Activated T-cell treated with anti-CD3 and anti-CD28 coated beads, Interleukin-2, amount 50 U/mL, for 4 hours (primary cell): ENCODE data around the gene SNN. TPM values are rescaled to one million over a fixed set of nuclear protein-coding genes. Genes with fewer than 3 reads are reported as not detected.

Experiments used
- ATAC-seq, 2 donors: fragments of 200-7000 bp; cut with Tn5 transposase; one replicate each; pipeline ENCODE4 v1.10.0; 2021
- DNase-seq: peaks from one replicate; pipeline ENCODE4 v3.0.0-alpha.2; 2020
- H3K27me3 Mint-ChIP-seq: one replicate; pipeline ENCODE4 v1.8.0; 2021; ENCODE audit warnings: low read depth, mixed read lengths
- H3K36me3 Mint-ChIP-seq: one replicate; pipeline ENCODE4 v1.8.0; 2022; ENCODE audit warnings: mixed read lengths; ENCODE audit not compliant: insufficient read depth
- H3K4me1 Mint-ChIP-seq: one replicate; pipeline ENCODE4 v1.8.0; 2021; ENCODE audit warnings: low read depth, mixed read lengths
- H3K4me3 Mint-ChIP-seq: one replicate; pipeline ENCODE4 v1.8.0; 2021; ENCODE audit warnings: mild to moderate bottlenecking, moderate library complexity, mixed read lengths
- H3K9me3 Mint-ChIP-seq: one replicate; pipeline ENCODE4 v1.8.0; 2021; ENCODE audit warnings: mixed read lengths
- total RNA-seq, 3 donors: library from RNA; stranded (reverse); gene quantifications; one replicate each; pipeline ENCODE4 v1.2.1, GENCODE V29; 2021

Gene SNN
- total RNA-seq, 3 donors from 2014 or later: 6.5 to 8.3 (median 7.6) TPM

DNA sequence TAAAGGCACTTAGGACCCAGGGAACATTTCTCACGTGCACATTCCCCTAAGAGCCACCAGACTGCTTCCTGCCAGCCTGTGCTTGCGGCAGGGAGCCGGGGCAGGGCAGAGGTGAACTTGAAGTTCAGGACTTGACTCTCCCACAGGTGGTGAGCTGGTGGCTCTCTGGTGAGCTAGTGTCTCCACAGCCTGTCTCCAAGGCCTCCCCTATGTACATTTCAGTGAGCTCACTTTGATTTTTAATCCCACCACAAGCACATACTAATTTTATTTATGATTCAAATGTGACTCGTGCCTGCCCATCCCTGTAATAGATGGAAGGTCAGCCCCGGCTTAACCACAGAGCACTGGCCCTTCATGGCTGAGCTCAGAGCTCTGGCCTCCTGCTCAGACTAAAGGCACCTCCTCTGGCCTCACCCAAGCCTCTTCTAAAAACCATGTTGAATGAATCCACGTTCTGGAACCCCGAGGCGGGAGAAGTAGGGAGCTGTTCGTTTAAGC lies 9.2 kb downstream of the SNN start:
- Mint-ChIP-seq H3K27me3 (no peaks in the 10 kb centered on the region), H3K4me3 (no peak overlapping the region), H3K4me1 (peaks cover 62% of the 10 kb centered on the region), H3K36me3 (peaks cover 16% of the 10 kb centered on the region), H3K9me3 (no peaks in the 10 kb centered on the region)
- DNase-seq (no peak), ATAC-seq (no peak)

DNA sequence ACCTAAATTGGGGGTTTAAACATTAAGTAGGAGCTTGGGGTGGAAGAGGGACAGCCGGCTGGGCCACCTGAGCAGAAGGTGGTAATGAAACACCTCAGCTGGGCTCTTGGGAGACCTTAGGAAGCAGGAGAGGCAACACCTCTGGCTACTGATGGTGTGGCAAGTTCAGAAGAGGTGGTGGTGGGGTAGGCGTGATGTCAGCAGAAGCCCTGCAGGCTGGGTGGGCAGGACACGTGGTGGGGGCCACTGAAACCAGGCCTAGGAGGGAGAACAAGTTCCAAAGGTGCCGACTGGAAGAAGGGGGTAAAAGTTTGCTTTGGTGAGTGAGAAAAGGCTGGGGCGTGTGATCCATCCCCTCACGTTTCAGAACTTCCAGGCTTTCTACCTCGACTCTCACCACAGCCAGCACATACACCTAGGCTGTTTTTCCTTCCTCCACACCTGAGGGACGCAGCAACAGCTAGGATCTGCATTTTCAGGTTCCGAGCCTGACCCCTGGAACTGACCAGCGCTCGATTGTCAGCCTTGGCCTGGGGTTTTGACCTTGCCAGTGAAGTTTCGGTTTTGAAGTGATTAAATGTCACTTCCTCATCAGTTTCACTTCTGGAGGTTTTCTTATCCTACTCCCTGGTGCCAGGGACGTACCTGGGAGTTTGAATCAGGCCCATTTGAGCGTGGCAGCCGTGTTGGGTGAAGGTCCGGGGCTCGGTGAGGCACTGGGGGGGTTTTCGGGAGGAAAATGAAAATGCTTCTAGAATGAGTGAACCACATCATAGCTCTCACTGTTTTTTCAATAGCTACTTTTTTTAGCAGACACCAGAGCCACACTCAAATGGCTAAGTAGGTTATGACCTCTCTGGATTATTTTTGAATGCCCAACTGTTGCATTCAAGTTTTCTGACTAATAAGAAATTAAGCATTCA lies 10.0 kb downstream of the SNN start:
- DNase-seq (no peak), ATAC-seq (no peak)
- peaks cover 20% of the 10 kb centered on the region for H3K36me3 Mint-ChIP-seq
- H3K4me3 Mint-ChIP-seq: no peak overlapping the region
- H3K4me1 Mint-ChIP-seq: peaks cover 62% of the 10 kb centered on the region
- H3K9me3 Mint-ChIP-seq: no peaks in the 10 kb centered on the region
- no peaks in the 10 kb centered on the region for H3K27me3 Mint-ChIP-seq

DNA sequence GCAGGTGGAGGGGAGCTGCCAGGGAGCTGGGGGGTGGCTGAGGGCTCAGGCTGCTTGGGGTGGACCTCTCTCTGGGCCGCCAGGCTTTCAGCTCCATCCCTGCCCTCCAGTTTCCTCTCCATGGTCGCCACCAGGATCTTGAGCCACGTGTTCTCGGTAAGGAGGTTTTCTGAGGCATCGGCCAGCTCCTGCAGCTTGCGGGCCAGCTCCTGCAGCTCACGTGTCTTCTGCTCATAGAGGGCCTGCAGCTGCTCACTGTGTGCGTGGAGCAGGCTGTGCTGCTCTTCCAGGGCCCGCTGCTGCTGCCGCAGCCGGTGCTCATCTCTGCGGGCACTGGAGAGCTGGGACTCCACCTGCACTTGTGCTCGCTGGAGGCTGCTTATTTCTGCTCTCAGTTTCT lies 11.0 kb downstream of the SNN start:
- Mint-ChIP-seq H3K36me3 (peaks cover 24% of the 10 kb centered on the region), H3K4me1 (peaks cover 59% of the 10 kb centered on the region), H3K27me3 (no peaks in the 10 kb centered on the region), H3K9me3 (no peaks in the 10 kb centered on the region), H3K4me3 (no peak overlapping the region)
- DNase-seq (no peak), ATAC-seq (no peak)

DNA sequence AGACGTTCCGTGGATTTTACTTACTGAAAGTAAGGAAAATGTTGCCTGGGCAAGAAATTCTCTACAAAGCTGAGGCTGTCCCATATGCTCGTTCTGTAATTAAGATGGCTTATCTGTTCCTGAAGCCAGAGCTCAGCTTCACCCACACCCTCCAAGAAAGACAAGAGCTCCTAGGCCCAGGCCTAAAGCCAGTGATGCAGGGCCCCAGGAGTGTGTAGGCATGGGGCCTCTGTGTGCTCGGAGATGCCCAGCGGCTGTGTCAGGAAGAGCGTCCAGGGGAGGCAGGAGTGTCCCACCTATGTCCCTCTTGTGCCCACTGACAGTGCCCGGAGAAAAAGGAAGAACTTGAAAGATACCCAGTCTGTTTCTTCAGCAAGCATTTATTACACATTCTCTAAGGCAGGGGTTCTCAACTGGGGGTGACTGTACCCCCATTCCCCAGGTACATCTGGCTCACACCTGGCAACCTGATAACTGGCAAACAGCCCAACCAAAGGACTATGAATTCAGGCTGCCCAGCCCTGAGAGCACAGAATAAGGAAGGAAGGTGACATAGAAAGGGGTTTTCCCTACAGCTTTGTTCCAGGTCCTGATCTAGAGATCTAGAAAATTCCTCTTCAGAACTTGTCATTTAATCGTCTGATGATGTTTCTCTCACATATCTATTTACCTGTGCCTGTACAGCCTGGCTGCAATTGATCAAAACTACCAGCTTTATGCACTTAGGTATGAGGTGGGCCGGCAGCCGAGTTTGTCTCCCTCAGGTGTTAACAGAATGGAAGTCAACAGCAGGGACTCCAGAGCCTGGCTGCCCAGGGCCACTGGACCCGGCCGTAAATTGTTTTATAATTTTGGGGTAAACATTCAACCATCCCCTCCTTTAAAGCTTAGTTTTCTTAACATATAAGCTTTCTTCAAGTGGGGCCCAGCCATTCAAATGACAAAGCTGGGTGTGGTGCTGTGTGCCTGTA lies 12.0 kb downstream of the SNN start:
- no peaks in the 10 kb centered on the region for H3K9me3 Mint-ChIP-seq
- no peak for ATAC-seq
- H3K36me3 Mint-ChIP-seq: peaks cover 30% of the 10 kb centered on the region
- H3K4me1 Mint-ChIP-seq: peaks cover 54% of the 10 kb centered on the region
- H3K27me3 Mint-ChIP-seq: no peaks in the 10 kb centered on the region
- no peak overlapping the region for H3K4me3 Mint-ChIP-seq
- DNase-seq: no peak

DNA sequence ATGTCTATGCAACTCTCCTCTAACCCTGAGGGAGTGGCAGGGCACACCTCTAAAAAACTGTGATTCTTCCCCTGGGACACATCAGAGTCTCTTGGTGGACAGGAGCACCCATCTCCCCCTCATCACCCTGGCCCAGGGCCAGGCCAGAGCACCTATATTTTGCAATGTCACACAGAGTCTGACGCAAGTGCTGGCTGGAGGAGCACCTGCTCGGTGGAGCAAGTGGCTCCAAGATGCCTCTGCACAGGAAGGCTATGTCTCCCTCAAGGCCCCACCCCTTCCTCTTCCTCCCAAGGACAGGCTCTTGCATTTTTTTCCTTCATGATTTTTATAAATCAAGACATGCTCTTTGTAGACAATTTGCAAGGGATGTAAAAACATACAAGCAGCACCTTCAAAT lies 13.3 kb downstream of the SNN start:
- peaks cover 31% of the 10 kb centered on the region for H3K36me3 Mint-ChIP-seq
- no peaks in the 10 kb centered on the region for H3K9me3 Mint-ChIP-seq
- ATAC-seq: no peak
- H3K4me1 Mint-ChIP-seq: peaks cover 47% of the 10 kb centered on the region
- H3K4me3 Mint-ChIP-seq: no peak overlapping the region
- H3K27me3 Mint-ChIP-seq: no peaks in the 10 kb centered on the region
- DNase-seq: no peak

DNA sequence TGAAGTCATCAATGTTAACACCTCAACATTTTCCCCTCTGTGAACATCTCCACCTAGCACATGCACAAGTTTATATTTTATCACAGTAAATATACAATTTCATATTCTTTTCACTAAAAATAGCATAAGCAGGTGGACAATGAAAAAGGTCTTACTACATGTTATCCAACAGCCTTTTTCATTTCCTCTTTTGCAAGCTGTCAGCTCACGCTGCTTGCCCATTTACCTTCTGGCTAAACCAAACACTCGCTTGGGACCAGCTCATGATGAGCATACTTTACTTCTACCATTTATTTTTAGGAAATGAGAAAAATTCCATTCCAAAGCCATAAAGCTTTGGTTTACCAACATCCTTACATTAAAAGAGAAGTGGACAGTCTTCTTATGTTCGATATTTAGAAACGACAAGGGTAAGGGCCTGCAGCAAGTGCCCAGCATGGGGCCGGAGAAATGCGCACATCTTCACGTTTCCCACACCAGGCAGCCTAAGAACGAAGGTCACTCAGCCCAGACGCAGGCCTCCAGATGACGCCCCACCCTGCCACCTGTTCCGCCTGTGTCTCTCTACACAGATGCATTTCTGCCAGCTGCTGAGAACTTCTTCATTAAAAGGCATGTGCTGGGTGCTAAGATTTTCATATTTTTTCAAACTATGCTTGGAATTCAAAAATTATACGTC lies 13.9 kb downstream of the SNN start:
- H3K36me3 Mint-ChIP-seq: peaks cover 34% of the 10 kb centered on the region
- H3K4me3 Mint-ChIP-seq: no peak overlapping the region
- H3K4me1 Mint-ChIP-seq: peaks cover 48% of the 10 kb centered on the region
- H3K27me3 Mint-ChIP-seq: no peaks in the 10 kb centered on the region
- DNase-seq (no peak), ATAC-seq (no peak)
- H3K9me3 Mint-ChIP-seq: no peaks in the 10 kb centered on the region

DNA sequence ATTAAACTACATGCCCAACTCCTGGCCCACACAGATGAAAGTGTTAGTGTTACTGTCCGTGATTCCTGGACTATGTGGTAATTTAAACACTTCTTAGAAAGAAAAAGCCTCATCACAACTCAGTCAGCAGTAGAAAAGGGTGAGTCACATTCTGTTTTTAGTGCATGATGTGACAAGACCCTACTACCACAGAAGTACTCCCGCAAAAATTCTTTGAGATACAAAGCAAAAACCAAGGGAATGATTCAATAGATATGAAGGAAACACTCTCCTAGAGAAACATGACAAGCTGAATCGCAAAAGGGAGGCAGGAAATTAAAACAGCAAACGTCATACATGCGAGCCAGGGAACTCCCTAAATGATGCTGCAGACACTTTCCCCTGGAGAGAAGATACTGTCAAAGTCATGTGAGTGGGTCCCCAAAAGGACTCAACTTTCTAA lies 14.4 kb downstream of the SNN start:
- peaks cover 36% of the 10 kb centered on the region for H3K36me3 Mint-ChIP-seq
- ATAC-seq (peak; percentile 53 to 69), DNase-seq (no peak)
- no peaks in the 10 kb centered on the region for H3K9me3 Mint-ChIP-seq
- no peak overlapping the region for H3K4me3 Mint-ChIP-seq
- H3K4me1 Mint-ChIP-seq: peaks cover 48% of the 10 kb centered on the region
- no peaks in the 10 kb centered on the region for H3K27me3 Mint-ChIP-seq

DNA sequence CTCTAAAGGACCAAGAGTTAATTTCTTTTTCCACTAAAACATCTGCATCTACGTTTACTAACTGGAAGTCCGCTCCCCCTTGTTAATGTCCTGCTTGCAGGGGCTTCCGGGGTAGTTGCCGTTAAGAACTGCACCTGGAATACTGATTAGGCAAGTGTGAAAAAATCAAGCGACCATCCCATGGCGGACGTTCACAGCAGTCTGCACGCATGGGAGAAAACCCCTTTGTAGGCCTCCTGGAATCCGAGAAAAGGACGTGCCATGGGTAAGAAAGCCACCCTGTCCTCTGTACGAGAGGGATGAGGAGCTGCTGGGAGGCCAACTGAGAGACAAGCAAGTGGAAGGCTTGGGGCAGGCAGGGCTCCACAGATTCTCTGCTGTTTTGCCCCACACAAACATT lies 14.9 kb downstream of the SNN start:
- Mint-ChIP-seq H3K4me3 (no peak overlapping the region), H3K4me1 (peaks cover 48% of the 10 kb centered on the region), H3K27me3 (no peaks in the 10 kb centered on the region), H3K36me3 (peaks cover 40% of the 10 kb centered on the region), H3K9me3 (no peaks in the 10 kb centered on the region)
- DNase-seq (no peak), ATAC-seq (no peak)

DNA sequence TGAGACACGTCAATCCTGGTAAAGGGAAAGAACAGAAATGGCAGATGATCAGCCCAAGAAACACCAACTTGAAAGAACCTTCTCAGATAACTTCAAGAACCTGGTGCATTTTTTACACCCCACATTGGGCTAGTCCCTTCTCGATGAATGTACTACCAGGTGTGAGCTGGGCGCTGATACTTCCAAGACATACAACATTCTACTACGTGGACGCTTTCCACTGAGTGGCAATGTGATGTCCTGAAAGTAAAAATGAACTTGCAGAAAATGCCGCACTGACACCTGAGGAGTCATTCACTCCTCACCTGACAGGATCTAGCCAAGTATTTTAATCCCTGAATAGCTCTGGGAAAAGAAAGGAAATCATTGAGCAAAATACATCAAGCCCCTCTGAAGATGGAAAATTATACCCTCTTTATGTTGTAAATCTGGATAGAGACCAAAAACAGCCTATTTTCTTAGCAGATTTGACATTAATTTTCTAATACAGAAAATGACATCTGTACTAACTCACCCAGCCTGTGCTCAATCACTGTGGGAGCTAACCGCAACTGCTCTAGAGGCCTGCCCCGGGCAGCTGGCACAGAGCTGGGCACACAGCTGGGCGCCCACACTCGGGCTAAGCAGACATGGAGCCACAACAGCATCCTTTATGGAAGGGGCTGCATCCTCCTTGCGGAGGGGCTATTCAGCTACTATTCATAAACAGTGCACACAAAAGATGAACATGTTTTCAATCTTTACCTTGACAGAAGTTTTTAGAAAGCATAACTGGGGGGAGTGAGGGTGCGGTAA lies 16.2 kb downstream of the SNN start:
- Mint-ChIP-seq H3K27me3 (no peaks in the 10 kb centered on the region), H3K4me3 (no peak overlapping the region), H3K4me1 (peaks cover 53% of the 10 kb centered on the region), H3K36me3 (peaks cover 41% of the 10 kb centered on the region), H3K9me3 (no peaks in the 10 kb centered on the region)
- DNase-seq (no peak), ATAC-seq (no peak)

DNA sequence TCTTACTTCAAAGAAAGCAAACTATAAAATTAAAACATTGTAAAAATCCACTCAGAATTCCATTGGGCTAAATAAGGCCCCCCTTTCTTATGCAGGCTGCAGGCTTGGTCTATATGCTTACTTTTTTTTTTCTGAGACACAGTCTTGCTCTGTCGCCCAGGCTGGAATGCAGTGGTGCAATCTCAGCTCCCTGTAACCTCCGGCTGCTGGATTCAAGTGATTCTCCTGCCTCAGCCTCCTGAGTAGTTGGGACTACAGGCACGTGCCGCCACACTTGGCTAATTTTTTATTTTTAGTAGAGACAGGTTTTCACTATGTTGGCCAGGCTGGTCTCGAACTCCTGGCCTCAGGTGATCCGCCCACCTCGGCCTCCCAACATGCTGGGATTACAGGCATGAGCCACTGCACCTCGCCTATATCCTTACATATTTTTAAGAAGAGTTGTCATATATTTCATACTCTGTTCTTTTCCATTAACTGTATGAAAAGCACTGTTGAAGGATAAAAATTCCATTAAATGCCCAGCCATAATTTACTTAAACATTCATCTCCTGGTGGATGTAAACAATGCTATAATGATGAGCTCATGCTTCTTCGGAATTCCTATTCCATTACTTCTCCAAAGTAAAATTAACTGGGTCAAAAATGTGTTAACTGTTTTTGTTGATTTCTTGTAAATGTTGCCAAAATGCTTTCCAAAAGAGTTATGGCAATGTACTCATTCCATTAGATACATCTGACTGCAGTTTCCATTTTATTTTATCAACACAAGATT lies 17.8 kb downstream of the SNN start:
- H3K9me3 Mint-ChIP-seq: no peaks in the 10 kb centered on the region
- DNase-seq (no peak), ATAC-seq (no peak)
- peaks cover 45% of the 10 kb centered on the region for H3K4me1 Mint-ChIP-seq
- peaks cover 39% of the 10 kb centered on the region for H3K36me3 Mint-ChIP-seq
- no peaks in the 10 kb centered on the region for H3K27me3 Mint-ChIP-seq
- H3K4me3 Mint-ChIP-seq: no peak overlapping the region

DNA sequence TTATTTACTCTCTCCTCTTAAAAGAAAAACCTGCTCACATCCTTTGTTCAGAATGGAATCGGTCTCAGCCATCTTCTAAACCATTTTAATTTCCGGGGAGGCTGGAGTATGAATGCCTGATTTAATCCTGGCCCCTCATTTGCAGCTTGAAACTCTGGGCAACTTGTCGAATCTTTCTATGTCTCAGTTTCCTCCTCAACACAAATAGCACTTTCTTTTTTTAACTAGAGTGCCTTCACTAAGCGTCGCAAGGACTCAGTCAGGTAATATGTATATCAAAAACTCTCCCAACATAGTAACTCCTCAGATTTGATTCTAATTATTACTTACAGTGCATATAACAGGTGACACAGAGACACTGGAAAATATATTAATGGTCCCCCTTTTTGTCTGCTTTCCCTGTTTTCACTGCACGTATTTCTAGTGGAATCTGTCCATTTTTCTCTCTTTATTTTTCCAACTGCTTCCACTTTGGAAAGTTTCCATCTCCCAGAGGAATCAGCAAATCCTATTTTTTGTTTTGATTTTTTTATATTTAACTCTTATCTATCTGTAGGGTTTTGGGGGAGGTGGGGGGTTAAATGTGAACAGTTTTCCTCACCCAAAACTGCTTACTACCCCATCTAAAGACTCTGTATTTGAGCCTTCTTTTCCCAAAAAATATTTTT lies 18.6 kb downstream of the SNN start:
- Mint-ChIP-seq H3K9me3 (no peaks in the 10 kb centered on the region), H3K4me1 (peaks cover 39% of the 10 kb centered on the region), H3K36me3 (peaks cover 45% of the 10 kb centered on the region), H3K27me3 (no peaks in the 10 kb centered on the region), H3K4me3 (no peak overlapping the region)
- DNase-seq (no peak), ATAC-seq (no peak)

DNA sequence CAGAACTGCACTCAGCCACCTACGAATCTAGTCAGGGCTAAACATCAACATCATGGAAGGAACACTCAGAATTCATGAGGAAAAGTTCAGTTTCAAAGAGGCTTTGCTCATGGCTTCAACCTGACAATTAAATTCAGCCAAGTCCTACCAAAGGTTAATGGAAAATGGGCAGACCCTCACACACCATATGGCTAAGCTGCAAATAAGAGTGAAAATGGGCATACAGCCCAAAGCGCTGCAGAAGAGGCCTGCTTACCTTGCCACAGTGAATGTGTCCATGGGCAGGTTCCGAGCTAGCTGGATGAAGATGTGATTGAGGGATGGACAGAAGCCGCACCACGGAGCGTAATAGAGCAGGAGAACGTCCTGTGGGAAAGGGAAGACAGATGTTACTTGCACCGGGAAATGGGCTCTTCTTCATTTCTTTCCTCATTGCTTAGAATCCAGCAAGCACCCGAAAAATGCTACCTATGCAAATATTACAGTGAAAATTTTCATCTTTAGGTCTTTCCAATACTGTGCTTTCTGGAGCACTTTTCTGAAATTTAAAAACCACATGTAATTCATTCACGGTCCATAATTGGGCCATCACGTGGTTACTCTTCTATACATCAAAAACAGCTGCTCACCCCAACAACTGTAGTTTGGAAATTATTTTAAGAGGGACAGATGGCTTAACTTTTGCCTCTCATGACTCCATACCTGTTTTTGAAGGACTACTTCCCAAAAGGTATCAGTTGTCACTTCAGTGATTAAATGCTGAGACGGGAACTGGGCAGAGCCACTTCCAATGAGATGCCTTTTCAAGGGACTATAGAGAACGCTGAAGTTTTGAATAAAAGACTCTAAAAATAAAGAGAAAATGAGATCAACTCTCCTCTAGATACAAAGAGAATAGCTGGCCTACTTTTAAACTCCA lies 19.6 kb downstream of the SNN start:
- no peaks in the 10 kb centered on the region for H3K27me3 Mint-ChIP-seq
- ATAC-seq (no peak), DNase-seq (no peak)
- H3K4me1 Mint-ChIP-seq: peaks cover 29% of the 10 kb centered on the region
- no peaks in the 10 kb centered on the region for H3K9me3 Mint-ChIP-seq
- peaks cover 48% of the 10 kb centered on the region for H3K36me3 Mint-ChIP-seq
- no peak overlapping the region for H3K4me3 Mint-ChIP-seq
